Measurements from ENCODE around the gene MAP2K3. TPM values are rescaled to one million over a fixed set of nuclear protein-coding genes. Genes with fewer than 3 reads are reported as not detected.
A peak's percentile ranks its signal among the peaks of the same experiment; 100 is the strongest.

The MAP2K3 gene
- total and polyA plus RNA-seq, 10 of the 15 experiments (the other 5 are each of a cell fraction or from before 2014, with no cell fraction given) = 0.71 to 39.4 (median 18.6) TPM

DNA sequence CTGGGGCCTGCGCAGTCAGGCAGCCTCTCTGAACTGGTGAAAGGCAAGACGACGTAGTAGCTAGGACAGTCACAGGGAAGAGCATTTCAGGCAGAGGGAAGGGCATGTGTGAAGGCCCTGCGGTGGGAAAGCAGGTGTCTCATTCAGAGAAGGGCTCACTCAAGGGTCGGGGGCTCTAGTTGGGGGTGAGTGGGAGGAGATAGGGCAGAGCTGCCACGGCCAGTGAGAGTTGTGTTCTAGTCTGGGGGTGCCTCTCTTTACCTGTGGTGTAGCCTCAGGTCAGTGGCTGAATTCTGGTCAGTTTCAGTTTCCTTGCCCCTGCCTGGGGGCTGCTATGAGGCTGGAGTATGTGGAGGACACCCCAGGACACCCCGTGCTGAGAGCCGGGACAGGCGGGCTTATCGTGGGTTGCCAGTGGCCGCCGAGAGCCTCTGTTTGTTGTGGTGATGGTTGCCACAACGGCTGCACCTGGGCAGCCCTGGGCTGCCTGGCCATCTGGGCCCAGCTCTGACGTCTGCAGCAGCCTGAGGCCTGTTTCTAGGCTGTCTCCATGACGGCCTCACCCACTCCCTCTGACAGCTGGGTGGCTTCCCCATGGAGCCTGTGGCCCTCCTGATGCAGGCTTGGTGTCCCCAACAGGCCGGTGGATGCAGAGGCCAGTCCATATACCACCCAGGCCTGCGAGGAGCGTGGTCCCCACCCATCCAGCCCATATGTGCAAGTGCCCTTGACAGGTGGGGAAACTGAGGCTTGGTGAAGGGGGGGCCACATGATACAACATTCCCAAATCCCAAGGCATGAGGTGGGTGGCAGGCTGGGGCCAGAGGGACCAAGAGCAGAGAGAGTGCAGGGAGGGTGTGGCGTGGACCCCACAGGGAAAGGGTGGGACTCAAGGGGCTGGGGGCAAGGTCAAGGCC is 10.8 kb downstream of the MAP2K3 start:
- Histone ChIP-seq H3K4me3 (no peak overlapping the region), H3K36me3 (ENCODE audit: control insufficient read depth in 2 of 2, insufficient read depth in 2 of 2, low read length in 1 of 2) (peaks cover 3 to 11% of the 10 kb centered on the region in 2 experiments; a peak in 2 of 4 replicates), H3K4me2 (ENCODE audit: control insufficient read depth, insufficient read depth) (no peak overlapping the region), H3K9me3 (replicated peaks; ENCODE audit: control insufficient read depth, insufficient read depth, low read length) (no peaks in the 10 kb centered on the region; the same call in 2 of the 3 replicates), H3K9ac (ENCODE audit: control insufficient read depth, insufficient read depth, low read length) (no peak overlapping the region), H4K20me1 (ENCODE audit: control insufficient read depth, insufficient read depth) (peaks cover 4% of the 10 kb centered on the region; the same call in 1 of the 2 replicates), H3K27ac (ENCODE audit: control insufficient read depth, insufficient read depth) (no peak overlapping the region), H3K79me2 (ENCODE audit: control insufficient read depth, insufficient read depth, low read length) (peaks cover 2% of the 10 kb centered on the region), H3K4me1 (ENCODE audit: control insufficient read depth, insufficient read depth, low read length) (no peaks in the 10 kb centered on the region), H2AFZ (ENCODE audit: control insufficient read depth, low read depth, low read length) (no peak overlapping the region), H3K27me3 (replicated peaks in 1 of 2; ENCODE audit: control insufficient read depth in 2 of 2, insufficient read depth in 2 of 2, low read length in 1 of 2) (no peaks in the 10 kb centered on the region)
- 58% methylated on average over 19 of the region's 19 CpGs for WGBS (ENCODE audit: insufficient coverage, insufficient replicate concordance, low lambda C conversion rate, missing lambda C conversion rate)
- intact Hi-C loops (cut with micrococcal nuclease; ENCODE audit: unreplicated experiment) = no loop called here
- ChIA-PET CTCF (interaction anchor here (1.3 kb wide), 1 partner anchor 9 kb away, joined by 3 read pairs; no protein-coding TSS in a partner anchor), SMC1A (ENCODE audit: uncharacterized antibody, unreplicated experiment) (no interaction called here), RAD21 (ENCODE audit: unreplicated experiment) (interaction anchor here (1.0 kb wide), 1 partner anchor 80 kb away, joined by 3 read pairs; no protein-coding TSS in a partner anchor), POLR2A (no interaction called here)
- FAIRE-seq (no peak), DNase-seq (ENCODE audit: low read depth, low spot score) (no peak), ATAC-seq (peak; percentile 28)
- no TSS peak for BruUV-seq (replicated peaks)
- no peak for TF ChIP-seq IKZF1 (conservative IDR thresholded peaks at IDR 0.05)
- TF ChIP-seq, protein P1, sequence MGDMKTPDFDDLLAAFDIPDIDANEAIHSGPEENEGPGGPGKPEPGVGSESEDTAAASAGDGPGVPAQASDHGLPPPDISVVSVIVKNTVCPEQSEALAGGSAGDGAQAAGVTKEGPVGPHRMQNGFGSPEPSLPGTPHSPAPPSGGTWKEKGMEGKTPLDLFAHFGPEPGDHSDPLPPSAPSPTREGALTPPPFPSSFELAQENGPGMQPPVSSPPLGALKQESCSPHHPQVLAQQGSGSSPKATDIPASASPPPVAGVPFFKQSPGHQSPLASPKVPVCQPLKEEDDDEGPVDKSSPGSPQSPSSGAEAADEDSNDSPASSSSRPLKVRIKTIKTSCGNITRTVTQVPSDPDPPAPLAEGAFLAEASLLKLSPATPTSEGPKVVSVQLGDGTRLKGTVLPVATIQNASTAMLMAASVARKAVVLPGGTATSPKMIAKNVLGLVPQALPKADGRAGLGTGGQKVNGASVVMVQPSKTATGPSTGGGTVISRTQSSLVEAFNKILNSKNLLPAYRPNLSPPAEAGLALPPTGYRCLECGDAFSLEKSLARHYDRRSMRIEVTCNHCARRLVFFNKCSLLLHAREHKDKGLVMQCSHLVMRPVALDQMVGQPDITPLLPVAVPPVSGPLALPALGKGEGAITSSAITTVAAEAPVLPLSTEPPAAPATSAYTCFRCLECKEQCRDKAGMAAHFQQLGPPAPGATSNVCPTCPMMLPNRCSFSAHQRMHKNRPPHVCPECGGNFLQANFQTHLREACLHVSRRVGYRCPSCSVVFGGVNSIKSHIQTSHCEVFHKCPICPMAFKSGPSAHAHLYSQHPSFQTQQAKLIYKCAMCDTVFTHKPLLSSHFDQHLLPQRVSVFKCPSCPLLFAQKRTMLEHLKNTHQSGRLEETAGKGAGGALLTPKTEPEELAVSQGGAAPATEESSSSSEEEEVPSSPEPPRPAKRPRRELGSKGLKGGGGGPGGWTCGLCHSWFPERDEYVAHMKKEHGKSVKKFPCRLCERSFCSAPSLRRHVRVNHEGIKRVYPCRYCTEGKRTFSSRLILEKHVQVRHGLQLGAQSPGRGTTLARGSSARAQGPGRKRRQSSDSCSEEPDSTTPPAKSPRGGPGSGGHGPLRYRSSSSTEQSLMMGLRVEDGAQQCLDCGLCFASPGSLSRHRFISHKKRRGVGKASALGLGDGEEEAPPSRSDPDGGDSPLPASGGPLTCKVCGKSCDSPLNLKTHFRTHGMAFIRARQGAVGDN (IDR thresholded peaks at IDR 0.05) = no peak
- TF ChIP-seq RBBP5 (conservative IDR thresholded peaks at IDR 0.05) = no peak
- in situ Hi-C loops (cut with MboI) = loop anchor here (10.0 kb wide), 2 partner anchors 880 to 1010 kb away; no protein-coding TSS in a partner anchor
